KOPT-K1 (cell line): Measurements from ENCODE around the gene SOST.

Experiments
- H3K27ac ChIP-seq: fragments of 200-600 bp; sonication (generic); 2 replicates; pipeline ENCODE4 v1.5.1; 2016; ENCODE audit warnings: antibody characterized with exemption, mild to moderate bottlenecking, low read depth, low read length; ENCODE audit not compliant: poor library complexity, severe bottlenecking
- H3K36me3 ChIP-seq: fragments of 200-600 bp; sonication (generic); 2 replicates; pipeline ENCODE4 v1.5.1; 2017; ENCODE audit warnings: antibody characterized with exemption, mild to moderate bottlenecking, low read length, moderate library complexity; ENCODE audit not compliant: insufficient read depth
- H3K9me3 ChIP-seq: fragments of 200-600 bp; sonication (generic); 2 replicates; pipeline ENCODE4 v1.5.1; 2017; ENCODE audit warnings: antibody characterized with exemption, low read length, mild to moderate bottlenecking; ENCODE audit not compliant: insufficient read depth, poor library complexity, severe bottlenecking

SOST gene

DNA sequence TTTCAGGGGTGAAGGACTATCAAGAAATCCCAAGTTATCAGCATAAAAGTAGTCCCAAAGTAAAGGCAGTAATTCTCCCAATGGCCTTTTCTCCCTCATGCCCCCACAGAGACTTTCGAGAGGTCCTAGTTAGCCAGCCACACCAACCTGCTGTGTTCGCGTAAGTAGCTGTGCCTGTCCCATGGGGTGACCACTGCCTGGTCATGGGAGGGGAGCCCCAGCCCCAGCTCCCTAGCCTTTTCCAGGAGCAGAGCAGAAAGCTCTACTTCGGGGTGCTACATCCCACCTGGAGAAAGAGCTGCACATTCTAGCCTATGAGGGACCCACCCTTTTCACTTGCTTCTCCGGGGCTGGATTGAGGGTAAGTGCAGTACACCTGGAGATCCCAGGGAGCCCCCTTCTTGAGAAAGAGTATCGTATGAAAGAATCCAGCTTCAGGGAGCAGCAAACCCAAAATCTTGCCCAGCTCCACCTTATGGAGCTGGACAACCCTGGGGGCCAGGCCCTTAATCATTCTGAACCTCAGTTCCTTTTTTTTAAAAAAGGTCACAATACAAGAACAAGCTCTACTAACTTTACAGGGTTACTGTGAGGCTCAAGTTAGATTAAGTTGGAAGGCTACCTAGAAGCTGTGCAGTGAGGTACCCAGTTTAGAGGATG is 8.6 kb upstream of the SOST start:
- peaks cover 2% of the 10 kb centered on the region for H3K36me3 ChIP-seq
- H3K9me3 ChIP-seq = no peaks in the 10 kb centered on the region
- no peak overlapping the region for H3K27ac ChIP-seq

DNA sequence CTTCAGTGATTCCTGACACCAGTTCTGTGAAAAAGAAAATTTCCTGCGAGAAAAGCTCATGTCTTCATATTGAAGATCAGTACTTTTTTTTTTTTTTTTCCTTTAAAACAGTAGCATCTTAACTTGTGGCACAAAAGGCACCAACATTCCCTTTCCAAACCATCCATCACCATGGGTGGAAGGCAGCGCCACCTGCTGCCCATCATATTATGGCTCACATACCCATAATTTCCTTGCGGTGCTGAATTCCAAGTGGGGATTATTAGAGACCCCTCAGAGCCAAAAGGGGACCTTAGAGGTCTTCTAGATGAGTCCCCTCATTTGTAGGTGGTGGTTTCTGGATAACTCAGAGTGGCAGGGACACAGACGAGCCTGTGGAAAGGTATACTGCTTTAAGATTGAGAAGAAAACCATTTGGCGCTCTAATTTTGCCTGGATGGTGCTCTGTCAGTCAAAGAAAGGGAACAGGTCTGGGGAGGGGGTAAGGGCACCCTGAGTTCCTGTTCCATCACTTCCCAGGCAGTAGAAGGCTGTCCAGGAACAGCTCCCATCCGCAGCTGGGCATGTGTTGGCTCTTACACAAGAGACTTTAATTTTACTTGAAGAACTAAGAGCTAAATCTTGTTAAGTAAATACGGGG is 7.9 kb upstream of the SOST start:
- Histone ChIP-seq H3K36me3 (no peaks in the 10 kb centered on the region), H3K27ac (no peak overlapping the region), H3K9me3 (no peaks in the 10 kb centered on the region)

DNA sequence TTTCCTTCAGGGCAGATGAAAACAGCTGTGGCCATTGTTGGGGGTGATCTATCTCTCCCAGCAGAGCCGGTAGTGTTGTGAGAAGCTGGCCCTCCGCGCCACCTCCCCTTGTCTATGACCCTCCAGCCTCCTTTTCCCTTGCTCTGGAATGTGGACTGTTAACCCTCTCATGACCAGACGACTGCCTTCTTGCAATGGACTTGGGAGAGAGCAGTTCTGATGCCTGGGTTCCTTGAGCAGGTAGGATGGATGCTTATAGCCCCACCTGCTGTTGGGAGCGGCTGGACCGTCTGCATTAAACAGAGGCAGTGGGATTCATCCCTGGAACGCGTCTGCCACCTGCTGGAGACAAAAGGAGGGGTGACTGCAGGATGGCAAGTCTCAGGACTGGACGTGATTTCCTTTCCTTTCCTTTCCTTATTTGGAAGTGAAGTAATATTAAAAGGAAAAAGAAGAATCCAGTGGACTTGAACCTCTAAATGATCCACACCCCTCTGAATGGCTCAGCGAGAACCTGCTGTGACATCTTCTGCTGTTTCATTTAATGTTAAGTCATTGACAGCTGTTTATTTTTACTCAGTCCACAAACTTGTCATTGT is 1.8 kb upstream of the SOST start:
- Histone ChIP-seq H3K9me3 (no peaks in the 10 kb centered on the region), H3K36me3 (no peaks in the 10 kb centered on the region), H3K27ac (no peak overlapping the region)

DNA sequence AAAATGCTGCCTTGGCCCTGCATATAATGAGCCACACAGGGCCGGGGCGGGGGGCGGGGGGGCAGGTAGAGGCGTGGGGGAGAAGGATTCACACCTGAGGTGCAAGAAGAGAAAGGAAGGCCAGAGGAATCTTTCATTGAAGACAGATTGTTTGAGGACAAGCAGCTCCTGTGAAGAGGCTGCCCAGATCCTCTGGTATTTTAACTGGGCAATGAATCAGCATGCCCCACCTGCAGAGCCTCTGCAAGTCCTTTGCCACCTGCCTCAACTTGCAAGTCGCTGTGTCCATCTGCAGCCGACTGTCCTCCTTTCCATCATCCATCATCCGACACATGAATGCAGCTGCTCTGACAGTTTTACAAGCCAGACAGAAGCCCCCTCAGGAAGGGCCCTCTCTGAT is 1.2 kb upstream of the SOST start:
- H3K9me3 ChIP-seq = no peaks in the 10 kb centered on the region
- no peak overlapping the region for H3K27ac ChIP-seq
- no peaks in the 10 kb centered on the region for H3K36me3 ChIP-seq

DNA sequence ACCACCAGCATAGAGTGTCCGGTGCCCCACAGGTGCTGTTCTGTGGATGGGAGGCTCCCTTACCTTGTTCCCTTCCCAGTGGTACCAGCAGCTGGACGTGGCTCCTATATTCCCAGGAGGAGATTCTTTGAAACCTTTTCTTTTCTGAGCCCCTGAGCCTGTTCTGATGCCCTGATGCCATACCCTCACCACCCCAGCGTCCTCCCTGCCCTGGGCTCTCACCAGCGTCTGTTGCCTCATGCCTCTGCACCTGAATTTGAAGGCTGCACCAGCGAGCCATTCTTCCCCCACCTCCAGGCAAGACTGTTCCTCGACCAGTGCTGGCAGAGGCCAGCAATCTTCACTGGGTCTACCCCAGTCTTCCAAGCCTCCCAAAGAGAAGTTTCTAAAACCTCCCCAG is 505 bp downstream of the SOST start:
- H3K9me3 ChIP-seq = no peaks in the 10 kb centered on the region
- no peaks in the 10 kb centered on the region for H3K36me3 ChIP-seq
- no peak overlapping the region for H3K27ac ChIP-seq

- no peaks in the 10 kb centered on the region for H3K36me3 ChIP-seq
- no peaks in the 10 kb centered on the region for H3K9me3 ChIP-seq
Observed at GRCh38 chr17:43757171-43757660, 1.4 kb downstream of the SOST start.

DNA sequence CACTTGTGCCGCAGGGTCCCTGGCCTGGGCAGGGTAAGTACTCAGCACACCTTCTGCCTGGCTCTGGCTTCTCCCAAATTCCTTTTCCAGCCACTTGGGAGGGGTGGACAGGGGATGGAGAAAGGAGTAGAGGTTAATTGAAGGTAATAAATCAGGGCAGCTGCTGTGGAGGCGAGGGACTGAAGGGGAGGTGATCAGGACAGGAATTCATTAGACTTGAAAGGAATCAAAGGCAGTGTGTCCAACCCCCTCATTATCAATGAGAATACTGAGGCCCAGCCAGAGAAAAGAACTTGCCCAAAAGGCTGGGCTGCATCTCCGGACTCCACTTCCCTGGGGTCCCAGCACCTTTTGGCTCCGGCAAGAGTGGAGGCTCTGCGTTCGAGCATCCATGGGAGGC is 2.4 kb downstream of the SOST start:
- H3K36me3 ChIP-seq = no peaks in the 10 kb centered on the region
- H3K27ac ChIP-seq = no peak overlapping the region
- H3K9me3 ChIP-seq = no peaks in the 10 kb centered on the region

More at GRCh38 chr17:43757171-43757660, 1.4 kb downstream of the SOST start:
- no peak overlapping the region for H3K27ac ChIP-seq

GRCh38 chr17:43755389-43755875 is 3.2 kb downstream of the SOST start:
- Histone ChIP-seq H3K27ac (no peak overlapping the region), H3K9me3 (no peaks in the 10 kb centered on the region), H3K36me3 (no peaks in the 10 kb centered on the region)

GRCh38 chr17:43754947-43755346 is 3.6 kb downstream of the SOST start:
- H3K36me3 ChIP-seq = no peaks in the 10 kb centered on the region
- no peaks in the 10 kb centered on the region for H3K9me3 ChIP-seq

GRCh38 chr17:43753493-43754129 is 5.0 kb downstream of the SOST start:
- H3K36me3 ChIP-seq = no peaks in the 10 kb centered on the region
- no peaks in the 10 kb centered on the region for H3K9me3 ChIP-seq
- no peak overlapping the region for H3K27ac ChIP-seq

More at GRCh38 chr17:43754947-43755346, 3.6 kb downstream of the SOST start:
- no peak overlapping the region for H3K27ac ChIP-seq

DNA sequence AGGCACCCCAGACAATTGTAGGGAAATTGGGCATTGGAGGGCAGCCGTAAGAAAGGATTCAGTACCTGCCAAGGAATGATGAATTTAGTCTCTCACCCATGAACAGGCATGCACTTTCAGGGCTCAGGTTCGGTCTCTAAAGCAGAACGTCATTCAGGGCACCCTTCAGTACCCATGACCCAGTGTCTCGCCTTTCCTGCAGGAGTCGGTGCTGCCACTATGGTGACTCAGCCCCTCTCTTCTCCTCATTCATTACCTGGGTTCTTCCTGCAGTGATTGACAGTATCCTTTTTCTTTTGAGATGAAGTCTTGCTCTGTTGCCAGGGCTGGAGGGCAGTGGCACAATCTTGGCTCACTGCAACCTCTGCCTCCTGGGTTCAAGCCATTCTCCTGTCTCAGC is 8.4 kb downstream of the SOST start:
- Histone ChIP-seq H3K9me3 (no peaks in the 10 kb centered on the region), H3K36me3 (no peaks in the 10 kb centered on the region), H3K27ac (no peak overlapping the region)

DNA sequence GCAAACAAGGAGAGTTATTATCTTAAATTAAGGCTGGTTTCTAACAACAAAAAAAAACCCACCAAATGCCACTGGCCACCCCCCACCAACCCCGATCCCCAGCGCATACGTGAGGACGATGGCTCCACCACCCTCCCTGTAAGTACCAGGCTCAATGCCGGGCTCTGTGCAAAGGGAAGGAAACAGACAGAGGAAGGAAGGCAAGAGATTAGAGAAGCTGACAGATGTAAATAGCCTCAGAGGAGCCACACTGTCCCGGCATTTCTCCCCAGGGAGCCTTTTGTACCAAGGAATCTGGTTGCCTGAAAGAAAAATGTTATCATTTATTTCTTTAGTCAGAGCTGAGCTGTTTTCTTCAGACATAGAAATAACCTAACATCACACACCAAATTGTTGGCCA is 13.1 kb downstream of the SOST start:
- H3K9me3 ChIP-seq = no peaks in the 10 kb centered on the region
- no peak overlapping the region for H3K27ac ChIP-seq
- no peaks in the 10 kb centered on the region for H3K36me3 ChIP-seq

- Histone ChIP-seq H3K27ac (no peak overlapping the region), H3K36me3 (no peaks in the 10 kb centered on the region), H3K9me3 (no peaks in the 10 kb centered on the region)
Observed at GRCh38 chr17:43741636-43742035, 17.0 kb downstream of the SOST start.

GRCh38 chr17:43740541-43740940 is 18.1 kb downstream of the SOST start:
- Histone ChIP-seq H3K9me3 (no peaks in the 10 kb centered on the region), H3K27ac (no peak overlapping the region), H3K36me3 (no peaks in the 10 kb centered on the region)

GRCh38 chr17:43737722-43738121 is 20.9 kb downstream of the SOST start:
- Histone ChIP-seq H3K36me3 (no peaks in the 10 kb centered on the region), H3K9me3 (peaks cover 17% of the 10 kb centered on the region), H3K27ac (no peak overlapping the region)
